Measurements from ENCODE around the gene NCF4.

Gene NCF4

DNA sequence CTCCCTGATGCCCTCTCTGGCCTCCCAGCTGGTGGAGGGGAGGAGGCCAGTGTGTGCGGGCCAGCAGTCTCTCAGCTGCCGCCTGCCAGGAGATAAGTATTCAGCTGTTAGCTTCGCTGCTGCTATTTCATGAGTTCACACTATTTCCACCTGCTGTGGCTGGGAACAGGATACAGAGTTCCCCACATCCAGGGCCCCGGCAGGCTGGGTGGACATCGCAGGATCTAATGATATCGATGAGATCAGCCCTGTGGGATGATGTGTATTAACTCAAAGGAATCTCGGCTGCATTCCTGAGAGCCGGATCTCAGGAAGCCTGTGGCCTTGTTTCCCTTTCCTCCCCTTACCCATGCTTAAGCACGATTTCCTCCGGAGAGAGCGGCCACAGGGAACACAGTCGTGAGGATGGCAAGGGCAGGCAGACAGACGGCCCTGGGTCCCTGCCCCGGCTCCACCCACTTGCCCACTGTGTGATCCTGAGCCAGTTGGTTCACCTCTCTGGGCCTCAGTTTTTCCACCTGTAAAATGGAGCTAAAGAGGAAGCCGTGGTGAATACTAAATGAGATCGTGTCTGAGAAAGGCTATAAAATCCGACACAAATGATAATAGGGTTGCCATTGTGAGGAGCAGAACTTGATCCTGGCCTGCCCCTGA lies 37.5 kb upstream of the NCF4 start:
- Histone ChIP-seq H3K9me3 (no peaks in the 10 kb centered on the region), H3K4me3 (ENCODE audit: low read depth, low read length) (no peak overlapping the region), H3K4me1 (no peaks in the 10 kb centered on the region), H3K27me3 (peaks cover 17% of the 10 kb centered on the region), H3K36me3 (no peaks in the 10 kb centered on the region)
- TF ChIP-seq, protein P1, sequence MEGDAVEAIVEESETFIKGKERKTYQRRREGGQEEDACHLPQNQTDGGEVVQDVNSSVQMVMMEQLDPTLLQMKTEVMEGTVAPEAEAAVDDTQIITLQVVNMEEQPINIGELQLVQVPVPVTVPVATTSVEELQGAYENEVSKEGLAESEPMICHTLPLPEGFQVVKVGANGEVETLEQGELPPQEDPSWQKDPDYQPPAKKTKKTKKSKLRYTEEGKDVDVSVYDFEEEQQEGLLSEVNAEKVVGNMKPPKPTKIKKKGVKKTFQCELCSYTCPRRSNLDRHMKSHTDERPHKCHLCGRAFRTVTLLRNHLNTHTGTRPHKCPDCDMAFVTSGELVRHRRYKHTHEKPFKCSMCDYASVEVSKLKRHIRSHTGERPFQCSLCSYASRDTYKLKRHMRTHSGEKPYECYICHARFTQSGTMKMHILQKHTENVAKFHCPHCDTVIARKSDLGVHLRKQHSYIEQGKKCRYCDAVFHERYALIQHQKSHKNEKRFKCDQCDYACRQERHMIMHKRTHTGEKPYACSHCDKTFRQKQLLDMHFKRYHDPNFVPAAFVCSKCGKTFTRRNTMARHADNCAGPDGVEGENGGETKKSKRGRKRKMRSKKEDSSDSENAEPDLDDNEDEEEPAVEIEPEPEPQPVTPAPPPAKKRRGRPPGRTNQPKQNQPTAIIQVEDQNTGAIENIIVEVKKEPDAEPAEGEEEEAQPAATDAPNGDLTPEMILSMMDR (IDR thresholded peaks at IDR 0.05; ENCODE audit: low read depth, low read length) = no peak
- DNase-seq = no peak

DNA sequence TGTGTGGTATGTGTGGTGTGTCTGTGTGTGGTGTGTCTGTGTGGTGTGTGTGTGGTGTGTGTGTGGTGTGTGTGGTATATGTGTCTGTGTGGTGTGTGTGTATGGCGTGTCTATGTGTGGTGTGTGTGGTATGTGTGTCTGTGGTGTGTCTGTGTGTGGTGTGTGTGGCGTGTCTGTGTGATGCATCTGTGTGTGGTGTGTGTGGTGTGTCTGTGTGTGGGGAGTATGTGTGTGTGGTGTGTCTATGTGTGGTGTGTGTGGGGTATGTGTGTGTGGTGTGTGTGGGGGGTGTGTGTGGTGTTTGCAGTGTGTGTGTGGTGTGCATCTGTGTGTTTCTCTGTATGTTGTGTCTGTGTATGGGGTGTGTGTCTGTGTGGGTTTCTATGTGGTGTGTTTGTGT lies 36.2 kb upstream of the NCF4 start:
- no peak for DNase-seq
- TF ChIP-seq, protein P1 (IDR thresholded peaks at IDR 0.05; ENCODE audit: low read depth, low read length) = no peak
- H3K4me3 ChIP-seq (ENCODE audit: low read depth, low read length) = no peak overlapping the region
- H3K36me3 ChIP-seq = no peaks in the 10 kb centered on the region
- no peaks in the 10 kb centered on the region for H3K4me1 ChIP-seq
- peaks cover 11% of the 10 kb centered on the region; the same call in 1 of the 2 replicates for H3K27me3 ChIP-seq
- H3K9me3 ChIP-seq = no peaks in the 10 kb centered on the region

DNA sequence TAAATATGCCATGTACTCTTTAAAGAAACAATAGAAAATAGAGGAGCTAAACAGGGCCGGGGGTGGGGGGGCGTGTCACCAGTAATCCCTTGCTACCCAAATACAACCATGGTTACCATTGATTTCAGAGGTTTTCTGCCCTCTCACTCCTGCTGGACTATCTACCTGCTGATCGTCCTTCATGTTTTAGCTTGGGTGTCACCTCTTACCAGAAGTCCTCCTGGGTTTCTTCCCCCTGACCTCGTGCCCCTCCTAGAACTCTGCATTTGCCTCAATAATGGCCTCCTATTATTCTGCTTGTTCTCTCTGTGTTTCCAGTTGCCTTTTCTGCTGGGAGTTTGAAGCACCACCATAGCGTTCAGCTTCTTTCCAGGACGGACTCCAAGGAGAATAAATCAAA lies 34.5 kb upstream of the NCF4 start:
- Histone ChIP-seq H3K4me1 (no peaks in the 10 kb centered on the region), H3K9me3 (no peaks in the 10 kb centered on the region), H3K27me3 (no peaks in the 10 kb centered on the region), H3K4me3 (ENCODE audit: low read depth, low read length) (no peak overlapping the region), H3K36me3 (no peaks in the 10 kb centered on the region)
- DNase-seq = no peak
- TF ChIP-seq, protein P1 (IDR thresholded peaks at IDR 0.05; ENCODE audit: low read depth, low read length) = no peak

DNA sequence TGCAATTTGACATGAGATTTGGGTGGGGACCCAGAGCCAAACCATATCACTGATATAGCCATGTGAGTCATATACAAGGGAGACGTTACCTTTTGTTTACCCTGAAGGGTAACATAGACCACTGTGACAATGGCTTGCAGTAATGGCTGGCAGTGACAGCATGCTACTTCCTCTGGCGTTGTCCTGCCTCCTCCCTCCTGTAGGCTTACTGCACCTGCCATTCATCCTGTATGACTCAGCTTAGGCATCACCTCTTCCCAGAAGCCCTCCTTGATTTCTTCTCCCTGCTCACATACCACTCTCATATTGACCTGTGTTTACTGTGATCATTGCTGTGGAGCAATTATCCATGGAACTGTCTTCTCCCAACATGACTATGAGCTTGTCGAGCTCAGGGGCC lies 32.0 kb upstream of the NCF4 start:
- no peak for DNase-seq

DNA sequence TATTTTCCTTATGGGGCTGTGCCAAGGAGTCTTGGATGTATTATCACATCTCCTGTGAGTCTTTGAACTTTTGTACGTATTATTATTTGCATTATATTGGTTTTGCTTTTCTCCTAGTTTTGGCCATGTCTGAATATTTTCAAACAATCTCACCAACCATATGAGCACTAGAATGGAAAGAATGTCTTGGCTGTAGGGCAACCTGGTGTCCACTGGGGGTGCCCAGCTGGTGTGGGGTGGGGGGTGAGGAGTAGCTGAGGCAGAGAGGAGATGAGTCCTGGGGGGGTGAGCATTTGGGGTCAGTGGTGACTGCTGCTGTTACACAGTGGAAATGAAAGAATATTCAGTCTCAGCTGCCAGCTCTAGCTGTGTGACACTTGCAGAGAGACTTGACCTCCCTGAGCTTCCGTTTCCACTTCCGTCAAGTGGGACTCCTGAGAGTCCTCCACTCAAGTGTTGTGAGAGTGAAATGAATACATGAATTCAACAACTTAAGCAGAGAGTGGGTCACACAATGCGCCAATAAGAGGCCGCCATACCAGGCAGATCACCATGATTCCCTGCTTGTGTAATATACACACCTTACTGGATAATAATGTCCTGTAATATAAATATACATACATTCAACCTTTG lies 31.3 kb upstream of the NCF4 start:
- Histone ChIP-seq H3K36me3 (no peaks in the 10 kb centered on the region), H3K4me1 (no peaks in the 10 kb centered on the region), H3K9me3 (no peaks in the 10 kb centered on the region), H3K27me3 (no peaks in the 10 kb centered on the region), H3K4me3 (ENCODE audit: low read depth, low read length) (no peak overlapping the region)
- no peak for DNase-seq
- TF ChIP-seq, protein P1 (IDR thresholded peaks at IDR 0.05; ENCODE audit: low read depth, low read length) = no peak

More for the DNA sequence above, 32.0 kb upstream of the NCF4 start:
- H3K4me1 ChIP-seq = no peaks in the 10 kb centered on the region
- no peaks in the 10 kb centered on the region for H3K27me3 ChIP-seq
- H3K4me3 ChIP-seq (ENCODE audit: low read depth, low read length) = no peak overlapping the region
- H3K9me3 ChIP-seq = no peaks in the 10 kb centered on the region
- TF ChIP-seq, protein P1 (IDR thresholded peaks at IDR 0.05; ENCODE audit: low read depth, low read length) = no peak
- no peaks in the 10 kb centered on the region for H3K36me3 ChIP-seq

DNA sequence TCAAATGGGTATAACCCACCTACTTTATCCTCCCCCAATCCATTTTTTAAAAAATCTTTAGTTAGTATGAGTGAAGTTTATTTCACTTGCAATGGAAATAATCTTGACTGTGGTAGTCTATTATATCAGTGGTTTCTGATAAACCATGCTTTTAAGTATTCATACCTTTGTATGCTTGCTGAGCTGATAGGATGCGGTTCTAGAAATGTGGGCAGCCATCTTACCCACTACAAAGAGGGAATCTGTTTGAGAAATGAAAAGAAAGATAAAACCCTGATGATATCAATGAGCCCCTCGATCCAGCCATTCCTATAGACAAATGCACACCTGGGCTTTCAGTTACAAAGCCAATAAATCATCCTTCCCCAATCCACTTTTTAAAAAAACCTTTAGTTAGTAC lies 30.2 kb upstream of the NCF4 start:
- DNase-seq = no peak
- no peaks in the 10 kb centered on the region for H3K36me3 ChIP-seq
- no peaks in the 10 kb centered on the region for H3K27me3 ChIP-seq
- no peak overlapping the region for H3K4me3 ChIP-seq (ENCODE audit: low read depth, low read length)
- H3K9me3 ChIP-seq = no peaks in the 10 kb centered on the region
- TF ChIP-seq, protein P1 (IDR thresholded peaks at IDR 0.05; ENCODE audit: low read depth, low read length) = no peak
- H3K4me1 ChIP-seq = no peaks in the 10 kb centered on the region
